ENCODE data around the gene PHF21B.

The PHF21B gene

DNA sequence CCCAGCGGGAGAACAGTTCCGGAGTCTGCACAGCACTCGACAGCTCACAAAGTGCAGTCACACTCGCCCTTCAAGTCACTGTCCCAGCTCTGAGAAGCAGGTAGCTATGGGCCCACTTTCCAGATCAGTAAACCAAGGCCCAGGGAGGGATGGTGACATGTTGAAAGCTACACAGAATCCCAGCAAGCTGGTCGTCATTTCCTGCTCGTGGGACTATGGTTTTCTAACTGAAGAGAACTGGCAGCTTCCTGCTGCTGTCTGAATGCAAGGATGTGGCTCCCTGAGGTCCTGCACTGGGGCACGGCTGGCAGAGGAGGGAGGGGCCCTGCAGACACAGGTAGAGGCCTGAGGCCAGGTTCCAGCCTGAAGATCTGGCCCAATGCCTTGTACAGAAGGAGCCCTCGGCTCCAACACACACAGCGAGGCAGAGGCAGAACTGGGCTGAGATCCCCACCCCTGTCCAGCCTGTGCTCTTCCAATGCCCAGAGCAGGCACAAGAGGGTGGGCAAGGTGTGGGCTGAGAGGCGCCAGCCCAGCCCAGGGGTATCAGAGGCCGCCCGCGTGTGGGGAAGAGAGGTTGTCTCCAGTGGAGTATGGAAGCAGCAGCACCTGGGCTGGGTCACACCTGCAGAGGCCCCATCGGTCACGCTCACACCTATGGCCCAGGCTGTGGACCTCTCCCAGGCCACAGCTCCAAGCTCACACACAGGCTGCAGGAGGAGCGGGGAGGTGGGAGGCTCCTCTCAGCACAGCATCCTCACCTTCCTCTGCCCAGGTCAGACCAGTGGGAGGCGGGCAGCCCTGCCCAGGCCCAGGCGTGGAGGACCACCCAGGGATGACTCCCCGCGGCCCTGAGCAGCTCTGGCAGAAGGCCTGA is 119.2 kb downstream of the PHF21B start:
- DNase-seq = no peak

DNA sequence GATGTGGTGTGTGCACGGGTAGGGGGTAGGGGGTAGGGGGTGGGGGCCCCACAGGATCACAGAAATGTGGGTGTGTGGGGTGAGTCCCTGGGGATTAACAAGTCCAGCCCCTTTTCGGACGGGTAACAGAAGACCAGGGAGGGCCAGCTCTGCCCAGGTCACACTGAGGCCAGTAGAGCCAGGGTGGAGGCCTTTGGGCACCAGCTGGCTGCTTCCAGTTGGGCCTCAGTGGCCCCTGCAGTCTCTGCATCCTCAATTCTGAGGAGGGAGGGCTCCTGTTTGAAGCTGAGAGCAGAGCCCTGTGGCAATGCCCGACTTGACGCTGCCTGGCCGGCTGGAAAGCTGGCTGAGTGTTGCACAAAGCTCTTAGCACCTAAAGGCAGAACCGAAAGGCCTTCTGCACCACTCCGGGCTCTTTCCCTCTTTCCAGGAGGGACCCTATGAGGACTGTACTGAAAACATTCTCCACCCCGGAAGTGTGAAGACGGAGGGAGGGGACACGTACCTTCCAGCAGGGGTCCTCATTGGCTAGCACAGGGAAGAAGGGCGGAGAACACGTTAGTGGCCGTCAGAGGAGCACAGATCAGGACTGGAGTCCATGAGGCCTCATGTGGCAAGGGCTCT is 120.4 kb downstream of the PHF21B start:
- no peak for DNase-seq

DNA sequence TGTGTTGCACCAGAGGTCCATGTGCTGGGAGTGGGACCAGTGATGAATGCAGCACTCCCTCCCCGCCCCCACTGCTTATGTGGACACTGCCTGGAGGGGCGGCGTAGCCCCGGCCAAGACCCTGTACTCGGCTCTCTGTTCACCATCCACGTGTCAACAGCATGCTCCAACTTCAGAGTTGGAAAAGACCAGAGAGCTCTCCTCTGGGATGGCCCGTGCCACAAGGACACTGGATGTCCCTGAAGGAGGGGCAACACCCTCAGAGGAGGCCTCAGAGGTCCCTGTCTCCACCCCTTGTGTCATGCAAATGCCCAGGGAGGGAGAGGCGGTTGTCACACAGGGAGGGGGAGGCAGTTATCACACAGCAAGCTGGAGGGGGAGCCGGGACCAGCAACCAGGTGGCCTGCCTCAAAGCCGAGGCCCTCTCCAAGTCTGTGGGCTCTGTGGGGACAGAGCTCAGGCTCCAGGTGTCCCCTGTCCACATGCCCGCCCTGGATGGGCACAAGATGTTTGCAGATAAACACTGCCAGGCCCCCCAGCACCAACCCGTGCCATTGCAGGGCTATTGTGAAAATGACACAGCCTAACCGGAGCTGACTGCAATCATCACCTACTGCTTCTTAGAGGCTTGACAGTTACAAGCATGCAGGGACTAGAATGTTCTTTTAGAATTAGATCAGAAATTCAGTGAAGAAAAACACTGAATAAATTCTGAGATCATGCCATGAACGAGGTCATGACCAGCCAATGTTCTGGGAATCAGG is 121.1 kb downstream of the PHF21B start:
- no peak for DNase-seq

DNA sequence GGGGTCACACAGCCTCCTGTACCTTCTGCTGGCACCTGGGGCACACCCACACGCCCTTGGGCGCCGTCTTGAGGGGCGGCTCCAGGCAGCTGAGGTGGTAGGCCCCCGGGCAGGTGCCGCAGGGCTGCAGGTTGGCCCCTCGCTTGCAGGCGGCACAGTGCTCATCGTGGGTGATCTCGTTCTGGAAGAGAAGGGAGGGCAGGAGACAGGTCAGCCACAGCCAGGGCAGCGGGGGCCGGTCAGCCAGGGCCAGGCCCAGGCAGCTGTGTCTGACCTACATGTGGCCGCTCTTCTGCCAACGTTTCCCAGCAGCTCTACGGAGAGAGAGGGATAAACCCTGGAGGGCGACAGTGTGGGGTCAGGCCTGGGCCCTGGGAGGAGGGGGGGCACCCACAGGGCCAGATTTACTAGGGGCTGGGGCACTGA is 121.9 kb downstream of the PHF21B start:
- DNase-seq = no peak

DNA sequence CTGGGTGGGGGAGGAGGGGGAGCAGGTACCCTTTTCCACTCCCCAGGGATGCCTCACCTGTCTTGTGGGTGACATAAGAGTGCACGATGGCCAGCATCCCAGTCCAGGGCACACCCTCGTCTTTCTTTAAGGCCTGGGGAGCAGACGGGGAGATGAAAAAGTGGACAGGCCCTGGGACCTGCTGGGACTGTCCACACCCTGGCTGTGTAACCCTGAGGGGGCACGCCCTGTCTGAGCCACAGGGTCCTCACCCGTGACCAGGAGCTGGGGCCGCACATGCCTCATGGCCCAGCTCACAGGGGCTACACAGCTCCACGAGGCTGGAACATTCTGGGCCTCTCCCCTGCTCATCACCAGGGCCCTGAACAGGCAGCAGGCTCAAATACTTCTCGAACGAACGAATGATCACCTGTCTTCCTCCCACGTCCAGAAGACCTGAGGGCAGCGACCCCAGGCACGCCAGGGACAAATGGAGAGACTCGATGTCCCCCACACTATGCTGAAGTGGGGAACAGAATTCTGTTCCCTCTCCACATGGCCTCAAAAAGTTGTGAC is 123.9 kb downstream of the PHF21B start:
- DNase-seq = no peak

DNA sequence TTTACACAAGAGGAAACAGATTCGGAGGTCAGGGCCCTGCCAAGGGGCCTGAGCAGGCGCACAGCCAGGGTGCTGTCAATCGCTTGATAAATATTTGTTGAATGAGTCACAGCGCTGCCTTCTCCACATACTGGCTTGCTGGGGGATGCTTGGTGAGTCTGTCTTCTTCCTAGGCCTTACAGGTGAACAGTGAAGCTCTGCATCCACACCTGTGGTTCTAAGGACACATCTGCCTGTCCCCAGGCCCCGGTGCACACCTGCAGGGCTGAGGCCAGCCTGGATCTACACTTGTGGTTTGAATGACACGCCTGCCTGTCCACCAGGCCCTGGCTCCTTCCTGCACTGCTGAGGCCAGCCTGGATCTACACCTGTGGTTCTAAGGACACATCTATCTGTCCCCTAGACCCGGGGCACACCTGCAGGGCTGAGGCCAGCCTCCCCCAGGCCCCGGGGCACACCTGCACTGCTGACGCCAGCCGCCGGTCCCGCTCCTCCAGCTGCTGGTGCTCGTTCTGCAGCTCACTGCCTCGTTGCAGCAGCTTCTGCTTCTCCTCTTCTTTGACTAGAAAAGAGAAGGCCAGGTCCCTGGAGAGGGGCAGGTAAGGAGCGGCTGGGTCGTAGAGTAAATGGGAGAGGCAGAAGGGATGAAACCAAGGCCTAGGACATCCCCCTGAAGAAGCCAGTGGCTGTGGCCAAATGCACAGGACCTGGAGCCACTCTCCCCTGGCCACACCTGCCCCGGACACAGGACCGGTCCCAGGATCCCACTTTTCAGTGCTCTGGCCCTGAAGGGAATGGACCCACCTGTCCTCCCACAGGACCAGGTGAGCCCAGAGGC is 124.6 kb downstream of the PHF21B start:
- no peak for DNase-seq

DNA sequence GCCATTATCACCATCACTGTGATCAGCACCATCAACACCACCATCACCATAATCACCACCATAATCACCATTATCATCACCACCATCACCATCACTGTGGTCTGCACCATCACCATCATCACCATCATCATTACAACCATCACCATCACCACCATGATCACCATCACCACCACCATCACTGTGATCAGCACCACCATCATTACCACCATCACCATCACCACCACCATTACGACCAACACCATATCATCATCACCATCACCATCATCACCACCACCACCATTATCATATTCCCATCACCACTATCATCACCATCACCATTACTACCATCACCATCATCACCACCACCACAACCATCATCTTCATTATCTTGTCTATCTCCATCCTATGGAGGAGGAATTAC is 125.2 kb downstream of the PHF21B start:
- no peak for DNase-seq

DNA sequence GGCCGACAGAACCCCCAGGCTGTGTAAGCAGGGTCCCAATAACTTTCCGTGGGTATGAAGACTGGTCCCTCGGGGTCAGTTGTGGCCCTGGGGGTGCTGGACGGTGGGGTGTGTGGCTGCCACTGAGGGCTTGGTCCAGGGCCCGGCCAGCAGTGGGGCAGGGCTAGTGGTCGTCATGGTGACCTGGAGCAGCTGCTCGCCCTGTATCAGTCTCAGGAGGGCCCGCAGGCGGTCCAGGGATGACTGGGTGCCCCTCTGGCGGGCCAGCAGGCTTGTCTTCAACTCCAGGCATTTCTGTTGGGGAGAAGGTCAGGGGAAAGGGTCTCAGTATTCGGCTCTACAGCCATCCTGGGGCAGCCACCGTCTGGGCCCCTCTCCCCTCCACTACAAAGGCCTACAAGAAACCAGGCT is 126.8 kb downstream of the PHF21B start:
- no peak for DNase-seq

DNA sequence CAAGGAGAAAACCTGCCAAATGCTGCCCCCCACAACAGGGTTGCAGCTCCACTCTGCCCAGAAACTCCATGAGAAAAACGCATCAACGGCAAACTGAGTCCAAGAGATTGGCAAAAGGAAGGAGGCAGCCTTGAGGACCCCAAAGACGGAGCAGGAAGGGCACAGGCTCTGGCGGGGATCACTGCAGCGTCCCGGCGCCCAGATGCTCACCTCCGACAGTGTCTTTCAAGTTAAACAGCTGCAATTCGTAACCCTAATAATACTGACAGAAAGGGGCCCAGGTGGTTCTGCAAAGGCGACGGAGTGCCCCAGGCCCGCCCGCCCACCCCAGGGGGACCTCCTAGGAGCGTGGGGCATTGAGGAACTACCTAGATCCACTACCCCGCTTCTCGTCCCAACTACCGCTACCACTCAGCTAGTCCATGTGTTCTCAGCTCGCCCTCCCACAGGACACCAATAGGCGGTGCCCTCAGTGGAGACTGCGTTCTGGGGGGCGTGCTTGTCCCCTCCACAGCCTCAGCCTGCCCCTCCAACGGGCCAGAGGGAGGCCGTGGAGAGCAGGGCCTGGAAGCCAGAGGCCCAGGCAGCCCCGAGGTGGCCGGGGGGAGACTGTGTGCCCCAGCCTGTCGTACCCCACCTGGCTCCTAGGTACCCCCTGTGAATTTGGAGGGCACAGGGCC is 127.4 kb downstream of the PHF21B start:
- no peak for DNase-seq

DNA sequence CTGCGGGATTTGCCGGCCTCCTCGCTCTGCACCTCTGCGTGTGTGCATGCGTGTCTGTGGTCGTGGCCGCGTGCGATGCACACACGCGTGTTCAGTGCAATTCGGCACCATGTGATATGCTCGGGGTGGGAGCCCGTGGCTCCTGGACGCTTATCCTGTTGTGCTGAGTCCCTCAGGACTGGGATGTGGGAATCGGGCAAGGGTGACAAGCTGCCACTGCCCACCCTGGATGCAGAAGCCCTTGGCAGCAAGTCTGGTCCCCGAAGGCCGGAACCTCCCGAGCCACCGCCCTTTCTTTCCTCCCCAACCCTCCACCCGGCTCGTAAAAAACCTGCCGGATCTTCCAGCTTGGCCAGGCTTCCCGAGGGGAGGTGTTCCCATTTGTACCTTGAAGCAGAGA is 128.2 kb downstream of the PHF21B start:
- no peak for DNase-seq

DNA sequence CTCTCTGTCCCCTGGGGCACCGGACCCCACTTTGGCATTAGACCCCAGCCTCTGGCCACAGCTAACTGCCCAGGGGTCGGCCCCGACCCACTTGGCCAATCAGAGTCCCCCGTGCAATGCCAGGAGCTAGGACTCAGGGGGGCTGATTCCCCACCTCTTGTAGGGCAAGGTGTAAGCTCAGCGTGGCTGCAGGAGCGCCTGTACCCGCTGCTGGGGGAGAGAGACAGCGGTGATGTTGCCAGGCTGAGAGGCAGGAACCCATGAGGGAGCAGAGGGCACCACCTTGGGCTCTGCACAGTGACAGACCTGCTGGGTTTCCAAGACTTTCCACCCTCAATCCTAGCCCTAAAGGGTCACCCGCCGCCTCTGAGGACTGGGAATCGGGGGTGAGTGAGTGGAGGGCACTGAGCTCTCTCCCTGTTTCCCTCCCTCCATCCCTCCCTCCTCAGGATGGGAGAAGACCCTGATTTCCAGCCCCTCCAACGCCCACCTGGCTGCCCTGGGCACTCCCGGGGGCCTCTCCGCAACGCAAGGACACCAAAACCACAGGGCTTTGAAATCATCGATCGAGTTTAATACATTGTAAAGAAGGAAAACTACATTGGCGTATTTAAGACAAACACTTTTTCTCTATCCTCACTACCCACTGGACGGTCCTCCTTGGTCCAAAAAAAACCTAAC is 129.1 kb downstream of the PHF21B start:
- DNase-seq = no peak

DNA sequence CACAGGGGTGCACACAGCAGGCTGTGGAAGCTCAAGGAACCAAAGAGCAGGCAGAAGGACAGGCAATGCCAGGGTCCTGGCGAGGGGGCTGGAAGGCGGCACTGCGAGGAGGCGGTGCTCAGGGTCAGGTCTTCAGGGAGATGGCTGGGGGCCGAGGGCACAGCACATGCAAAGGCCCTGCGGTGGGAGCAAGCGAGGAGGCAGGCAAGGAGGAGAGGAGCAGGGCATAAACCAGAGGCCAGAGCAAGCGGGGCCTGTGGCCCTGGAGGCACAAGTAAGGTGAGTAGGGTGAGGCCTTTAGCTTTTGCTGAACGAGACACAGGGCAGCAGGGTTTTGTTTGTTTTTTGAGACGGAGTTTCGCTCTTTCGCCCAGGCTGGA is 130.5 kb downstream of the PHF21B start:
- DNase-seq = no peak

DNA sequence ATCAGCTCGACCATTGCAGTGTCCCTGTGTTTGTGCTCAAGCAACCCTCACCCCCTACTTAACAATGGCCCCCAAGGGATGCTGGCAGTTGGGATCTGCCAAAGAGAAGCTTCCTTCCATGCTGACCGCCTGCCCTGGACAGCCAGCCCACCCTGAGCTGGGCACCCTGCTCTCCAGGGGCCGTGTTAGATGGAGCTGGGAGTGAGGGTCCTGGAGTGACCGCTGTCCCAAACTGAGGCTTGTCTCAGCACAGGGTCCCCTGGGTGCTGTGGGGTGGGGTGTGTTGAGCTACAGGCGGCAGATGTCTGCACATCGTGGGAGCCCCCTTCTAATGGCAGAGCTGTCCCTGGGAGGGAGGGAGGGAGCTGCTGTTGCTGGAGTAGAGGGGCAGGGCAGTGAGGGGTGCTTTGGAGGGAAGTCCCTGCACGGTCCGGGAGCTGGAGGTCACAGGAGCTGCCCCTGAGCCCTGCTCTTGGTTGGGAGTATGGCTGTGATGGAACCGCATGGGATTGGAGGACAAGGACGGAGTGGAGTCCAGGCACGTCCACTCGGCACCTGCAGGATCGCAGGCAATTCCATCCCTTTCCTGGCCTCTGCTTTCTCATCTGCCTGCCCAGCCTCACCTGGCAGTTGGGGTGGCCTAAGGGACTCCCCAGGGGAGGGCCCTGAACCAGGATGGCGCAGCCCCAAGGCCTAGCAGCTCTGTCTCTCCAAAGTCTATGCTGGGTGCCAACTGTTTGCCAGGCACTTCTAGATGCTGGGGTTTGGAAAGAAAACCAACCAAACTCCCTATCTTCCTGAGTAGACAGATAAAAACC is 131.1 kb downstream of the PHF21B start:
- DNase-seq = no peak

DNA sequence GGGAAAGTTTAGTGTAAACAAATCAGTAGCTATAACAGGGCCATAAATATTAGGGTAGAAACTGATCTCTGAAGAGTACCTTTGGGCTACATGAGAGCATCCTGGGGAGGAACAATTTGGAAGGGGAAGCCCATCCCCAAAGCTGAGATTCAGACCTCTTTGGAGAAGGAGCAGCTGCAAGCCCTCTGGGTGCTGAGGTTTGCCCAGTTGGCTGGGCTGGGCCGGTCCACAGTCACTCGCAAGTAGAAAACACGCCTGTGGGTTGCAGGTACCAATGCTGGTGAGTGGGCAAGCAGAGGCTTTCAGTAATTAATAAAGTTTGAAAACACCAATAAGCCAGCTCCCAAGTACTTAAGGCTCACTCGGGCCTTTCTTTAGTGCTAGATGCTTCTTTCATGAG is 132.9 kb downstream of the PHF21B start:
- DNase-seq = no peak

DNA sequence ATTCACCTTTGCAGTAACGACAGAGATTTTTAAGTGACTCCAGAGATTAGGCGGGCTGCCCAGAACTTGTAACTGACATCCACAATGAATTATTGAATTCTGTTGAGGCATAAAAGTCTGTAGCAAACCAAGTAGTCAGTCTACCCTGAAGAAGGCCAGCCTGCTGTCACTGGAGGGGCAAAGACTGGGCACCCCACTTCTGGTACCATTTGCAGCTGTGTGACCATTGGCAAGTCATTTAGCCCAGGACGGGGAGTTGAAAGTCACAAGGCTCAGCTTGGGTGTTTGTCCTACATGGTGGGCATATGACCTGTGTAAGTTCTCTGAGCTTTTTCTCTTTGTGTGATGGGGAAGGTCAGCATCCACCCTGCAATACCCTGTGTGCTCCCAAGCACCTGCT is 138.0 kb downstream of the PHF21B start:
- no peak for DNase-seq

DNA sequence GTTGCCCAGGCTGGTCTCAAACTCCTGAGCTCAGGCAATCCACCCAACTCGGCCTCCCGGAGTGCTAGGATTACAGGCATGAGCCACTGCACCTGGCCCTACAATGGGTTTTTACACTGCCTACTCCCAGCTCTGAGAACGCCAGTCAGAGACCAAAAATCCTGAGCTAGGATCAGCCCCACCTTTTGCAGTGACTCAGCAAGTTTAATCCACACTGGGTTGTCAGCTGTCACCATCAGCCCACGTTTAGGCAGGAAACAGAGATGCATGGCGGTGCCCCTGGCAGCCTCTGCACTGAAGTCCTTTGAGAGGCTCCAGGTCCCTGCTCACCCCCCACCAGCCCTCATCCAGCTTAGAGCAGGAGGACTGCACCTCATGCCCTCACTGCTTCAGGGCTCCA is 139.8 kb downstream of the PHF21B start:
- no peak for DNase-seq

DNA sequence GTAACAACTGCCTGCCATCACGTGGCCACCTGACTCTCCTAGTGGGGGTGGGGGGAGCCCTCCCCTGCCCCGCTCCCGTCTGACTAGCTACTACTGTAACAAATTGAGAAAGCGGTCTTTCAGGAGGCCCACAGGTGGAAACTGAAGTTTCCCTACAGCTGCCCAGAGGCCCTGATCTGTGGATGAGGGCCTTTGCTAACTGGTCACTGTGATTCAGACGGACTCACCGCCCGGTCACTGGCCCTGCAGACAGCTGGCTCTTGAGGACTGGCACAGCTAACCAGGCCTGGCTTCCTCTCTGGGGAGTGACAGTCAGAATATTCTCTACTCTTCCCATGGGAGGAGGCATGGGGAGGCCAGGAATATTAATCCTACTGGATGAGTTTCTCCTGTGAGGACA is 140.6 kb downstream of the PHF21B start:
- DNase-seq = no peak

DNA sequence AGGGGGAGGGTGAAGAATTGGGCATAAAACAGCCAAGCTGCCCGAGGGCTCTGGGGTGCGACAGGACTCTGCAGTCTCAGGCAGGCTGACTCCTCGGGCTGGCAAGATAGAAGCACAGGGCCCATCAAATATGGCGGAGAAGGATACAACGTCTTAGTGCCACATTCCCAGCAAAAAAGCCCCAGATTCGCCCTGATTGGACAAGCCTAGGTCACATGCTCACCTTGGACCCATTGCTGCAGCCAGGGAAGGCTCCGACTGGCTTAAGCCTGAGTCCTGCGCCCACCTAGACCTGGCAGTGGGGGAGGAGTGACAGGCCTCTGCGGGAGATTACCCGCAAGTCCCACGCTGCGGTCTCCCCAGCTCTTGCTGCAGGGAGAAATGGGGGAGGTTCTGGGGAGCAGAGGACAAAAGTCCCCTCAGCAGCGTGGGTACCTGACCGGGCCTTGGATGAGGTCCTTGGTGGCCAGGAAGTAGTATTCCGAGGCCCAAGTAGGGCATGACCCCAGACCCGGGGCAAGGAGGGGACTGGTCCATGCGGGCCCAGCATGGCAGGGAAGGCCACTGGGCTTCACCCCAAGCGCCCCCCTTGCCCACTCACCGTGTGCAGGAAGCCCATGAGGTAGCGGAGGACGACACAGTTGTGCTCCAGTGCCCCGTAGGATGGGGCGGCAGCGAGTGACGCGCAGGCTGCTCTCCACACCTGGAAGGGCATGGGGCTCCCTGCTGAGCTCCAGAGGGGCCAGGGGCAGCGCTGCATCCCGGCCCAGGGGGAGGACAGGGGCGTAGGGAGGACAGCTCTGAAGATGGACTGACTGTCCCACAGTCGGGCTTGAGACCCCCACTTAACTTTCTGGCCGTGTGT is 144.4 kb downstream of the PHF21B start:
- no peak for DNase-seq
